Activated CD8-positive, alpha-beta memory T cell treated with anti-CD3 and anti-CD28 coated beads for 4 hours (primary cell): ENCODE data around the gene KRT15.

Experiments
- DNase-seq, 2 donors: peaks; one replicate each; pipeline ENCODE4 v3.0.0-alpha.2; 2020; ENCODE audit warnings: low read depth in 2 of 2

The KRT15 gene

DNA sequence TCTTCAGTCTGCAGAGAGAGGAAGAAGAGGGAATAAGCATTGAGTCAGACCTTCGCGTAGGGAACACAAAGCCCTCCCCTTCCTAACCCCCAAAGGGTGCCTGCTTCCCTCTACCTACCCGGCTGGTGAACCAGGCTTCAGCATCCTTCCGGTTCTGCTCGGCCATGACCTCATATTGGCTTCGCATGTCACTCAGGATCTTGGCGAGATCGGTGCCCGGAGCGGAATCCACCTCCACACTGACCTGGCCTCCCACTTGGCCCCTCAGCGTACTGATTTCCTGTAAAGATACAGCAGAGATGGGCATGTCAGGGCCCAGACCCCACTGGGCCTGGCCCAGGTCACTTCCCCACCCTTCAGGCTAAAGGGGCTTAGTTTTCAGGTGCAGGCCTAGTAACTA, 5.6 kb upstream of the KRT15 start:
- no peak for DNase-seq

DNA sequence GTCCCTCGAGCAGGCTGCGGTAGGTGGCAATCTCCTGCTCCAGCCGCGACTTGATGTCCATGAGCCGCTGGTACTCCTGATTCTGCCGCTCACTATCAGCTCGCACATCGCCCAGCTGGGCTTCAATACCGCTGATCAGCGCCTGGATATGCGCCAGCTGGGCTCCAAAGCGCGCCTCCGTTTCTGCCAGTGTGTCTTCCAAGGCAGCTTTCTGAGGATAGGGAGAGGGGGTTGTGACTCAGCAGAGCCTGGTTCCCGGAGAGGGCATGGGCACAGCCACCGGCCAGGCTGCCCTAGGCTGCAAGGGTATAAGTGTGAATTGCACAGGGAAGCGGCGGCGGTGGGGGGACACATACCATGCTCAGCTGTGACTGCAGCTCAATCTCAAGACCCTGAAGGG, 5.1 kb upstream of the KRT15 start:
- DNase-seq = no peak

DNA sequence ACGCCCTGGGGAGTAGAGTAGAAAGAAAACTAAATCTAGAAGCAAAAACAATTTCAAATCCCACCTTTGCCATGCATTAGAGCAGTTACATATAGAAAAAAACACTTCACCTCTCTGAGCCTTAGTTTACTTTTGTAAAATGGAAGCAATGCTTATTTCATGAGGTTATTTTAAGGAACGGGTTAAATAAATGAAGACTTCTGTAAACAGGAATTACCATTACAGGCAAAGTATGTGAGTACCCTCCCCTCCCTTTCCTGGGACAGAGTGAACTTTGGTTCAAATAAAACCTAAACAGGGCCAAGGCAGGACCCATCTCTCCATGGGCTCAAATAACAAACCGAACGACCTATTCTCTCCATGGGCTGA, 4.5 kb upstream of the KRT15 start:
- DNase-seq = no peak

DNA sequence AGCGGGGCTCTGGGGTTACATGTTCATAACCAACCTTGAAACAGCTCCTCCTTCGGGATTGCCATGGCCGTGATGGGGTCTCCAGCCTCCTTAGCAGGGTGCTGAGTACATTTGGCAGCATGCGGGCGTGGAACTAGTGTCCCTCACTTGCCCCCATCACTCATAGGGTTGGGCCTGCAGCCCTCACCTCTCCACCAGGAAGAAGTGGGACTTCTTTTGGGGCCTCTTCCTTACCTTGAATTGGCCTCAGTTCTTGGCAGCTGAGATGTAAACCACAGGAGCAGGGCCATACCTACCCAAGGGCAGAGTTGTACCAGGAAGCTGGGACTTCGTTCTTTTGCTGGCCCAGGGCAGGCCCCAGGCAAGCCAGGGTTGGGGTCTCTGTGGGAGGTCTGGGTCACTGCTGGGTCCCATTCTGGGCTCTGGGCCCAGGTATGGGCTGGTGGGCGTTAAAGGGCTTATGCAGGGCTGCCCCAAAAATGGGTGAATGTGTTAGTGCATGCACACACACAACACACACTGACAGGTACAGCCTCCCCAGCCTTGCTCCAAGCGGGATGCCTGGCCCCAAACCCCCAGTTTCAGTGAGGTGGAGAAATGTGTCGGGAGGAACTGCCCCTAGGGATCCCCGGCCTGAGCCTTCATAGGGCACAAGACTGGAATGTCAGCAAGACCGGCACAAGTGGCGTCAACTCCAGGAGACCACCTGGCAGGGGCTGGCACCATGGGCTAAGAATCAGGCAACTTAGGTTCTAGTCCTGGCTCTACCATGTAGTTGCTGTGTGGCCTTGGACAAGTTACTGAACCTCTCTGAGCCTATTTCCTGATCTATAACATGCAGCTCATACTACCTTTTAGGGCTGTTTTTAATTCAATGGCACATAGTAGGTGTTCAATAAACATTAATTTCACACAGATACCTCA, 3.9 kb upstream of the KRT15 start:
- DNase-seq = no peak

DNA sequence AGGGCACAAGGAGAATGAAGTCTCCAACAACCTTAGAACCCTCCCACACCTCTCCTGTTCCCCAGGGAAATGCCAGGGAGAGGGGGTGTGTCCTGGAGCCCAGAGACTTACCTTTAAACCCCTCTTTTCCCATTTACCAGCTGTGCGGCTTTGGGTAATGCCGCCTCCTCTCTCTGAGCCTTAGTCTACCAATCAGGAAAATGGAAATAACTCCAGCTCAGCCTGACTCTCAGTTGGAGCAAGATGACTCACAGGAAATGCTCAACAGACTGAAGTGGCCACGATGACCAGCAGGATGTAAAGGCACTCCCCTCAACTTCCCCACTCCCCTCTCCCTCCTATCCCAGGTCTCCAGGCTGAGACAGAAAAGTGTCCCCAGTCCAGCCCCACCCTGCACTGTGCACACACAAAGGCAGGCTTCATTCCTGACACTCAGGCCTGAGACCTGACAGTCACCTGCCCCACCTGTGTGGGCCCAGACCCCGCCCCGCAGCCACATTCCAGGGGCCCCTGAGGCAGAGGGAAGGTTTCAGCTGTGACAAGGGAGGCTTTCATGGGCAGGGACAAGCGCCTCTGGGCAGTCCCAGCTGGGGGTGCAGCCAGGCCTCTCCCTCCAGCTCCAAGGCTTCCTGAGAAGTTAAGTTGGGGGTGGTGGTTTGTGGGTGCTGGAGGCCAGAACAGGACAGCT, 3.0 kb upstream of the KRT15 start:
- DNase-seq = no peak

DNA sequence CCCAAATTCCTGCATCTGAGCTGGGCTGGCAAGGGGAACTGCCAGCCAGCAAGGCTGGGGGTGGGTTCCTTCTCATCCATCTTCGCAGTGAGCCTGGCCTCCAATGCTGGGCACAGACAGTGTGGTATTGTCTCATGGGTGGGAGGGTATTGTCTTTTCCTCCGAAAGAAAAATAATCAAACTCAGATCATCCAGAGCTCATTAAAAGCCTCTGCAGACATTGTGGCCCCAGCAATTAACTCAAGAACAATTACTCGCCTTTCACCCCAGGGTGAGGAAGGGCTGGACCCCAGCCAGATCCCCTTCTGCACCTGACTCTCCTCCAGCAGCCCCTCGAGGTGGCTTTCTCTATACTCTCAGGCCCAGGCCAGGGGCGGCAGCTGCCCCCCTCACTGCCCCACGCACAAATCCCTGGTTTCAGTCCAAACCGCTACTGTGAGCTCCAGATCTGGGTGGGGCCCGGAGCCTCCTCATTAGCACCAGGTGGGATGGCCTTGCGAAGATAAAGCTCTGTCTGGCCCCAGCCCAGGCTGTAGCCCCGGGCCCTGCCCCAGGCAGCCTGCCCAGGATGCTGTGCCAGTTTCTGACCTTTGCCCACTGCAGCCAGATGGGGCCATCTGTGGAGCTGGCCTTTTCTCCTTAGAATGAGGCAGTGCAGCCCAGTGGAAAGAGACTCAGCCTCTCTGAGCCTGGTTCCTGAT, 2.3 kb upstream of the KRT15 start:
- DNase-seq = no peak

DNA sequence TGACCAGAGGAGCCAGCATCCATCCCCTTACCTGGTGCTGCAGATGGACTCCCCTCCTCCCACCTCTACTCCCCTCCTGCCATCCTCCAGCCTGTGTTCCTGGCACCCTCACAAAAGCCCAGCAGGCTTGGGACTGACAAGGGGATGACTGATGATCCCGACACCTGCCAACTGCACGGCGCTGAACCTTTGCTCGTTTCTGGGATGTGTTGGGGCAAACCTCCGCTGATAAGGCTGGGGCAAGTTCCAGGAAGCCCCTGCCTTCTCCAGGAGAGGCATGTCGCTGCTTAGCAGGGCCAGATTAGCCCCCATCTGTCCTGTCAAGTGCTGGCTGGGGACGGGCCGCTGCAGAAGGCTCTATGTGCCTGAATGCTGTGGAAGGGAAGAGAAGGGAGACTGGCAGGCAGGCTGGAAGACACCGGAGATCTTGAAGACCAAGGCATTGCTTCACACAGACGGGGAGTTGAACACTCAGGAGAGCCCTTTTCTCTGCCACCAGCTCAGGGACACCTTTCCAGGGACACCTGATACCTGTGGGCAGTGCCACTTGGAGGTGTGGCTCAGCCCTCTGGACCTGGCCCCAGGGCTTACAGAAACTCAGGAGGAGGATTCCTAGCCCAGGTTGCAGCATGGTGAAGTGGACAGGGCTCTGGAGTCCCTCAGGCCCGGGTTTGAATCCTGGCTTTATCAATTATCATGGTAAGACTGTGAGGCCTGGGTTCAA, 973 bp upstream of the KRT15 start:
- no peak for DNase-seq

DNA sequence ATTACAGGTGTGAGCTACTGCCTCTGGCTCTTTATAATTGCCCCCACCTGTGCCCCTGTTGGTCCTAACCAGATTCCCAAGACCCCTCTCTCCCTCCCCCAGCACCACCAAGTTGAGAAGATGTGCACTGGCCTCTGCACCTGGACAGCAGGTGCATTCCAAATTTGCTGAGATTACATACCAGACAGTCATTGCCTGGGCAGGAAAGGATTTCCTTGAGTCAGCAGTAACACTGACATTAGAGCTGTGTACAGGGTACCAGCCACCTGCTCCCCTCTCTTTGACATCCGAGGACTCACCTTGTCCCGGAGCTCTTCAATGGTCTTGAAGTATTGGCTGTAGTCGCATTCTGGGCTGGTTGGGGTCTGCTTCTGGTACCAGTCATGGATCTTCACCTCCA, 659 bp downstream of the KRT15 start:
- no peak for DNase-seq

DNA sequence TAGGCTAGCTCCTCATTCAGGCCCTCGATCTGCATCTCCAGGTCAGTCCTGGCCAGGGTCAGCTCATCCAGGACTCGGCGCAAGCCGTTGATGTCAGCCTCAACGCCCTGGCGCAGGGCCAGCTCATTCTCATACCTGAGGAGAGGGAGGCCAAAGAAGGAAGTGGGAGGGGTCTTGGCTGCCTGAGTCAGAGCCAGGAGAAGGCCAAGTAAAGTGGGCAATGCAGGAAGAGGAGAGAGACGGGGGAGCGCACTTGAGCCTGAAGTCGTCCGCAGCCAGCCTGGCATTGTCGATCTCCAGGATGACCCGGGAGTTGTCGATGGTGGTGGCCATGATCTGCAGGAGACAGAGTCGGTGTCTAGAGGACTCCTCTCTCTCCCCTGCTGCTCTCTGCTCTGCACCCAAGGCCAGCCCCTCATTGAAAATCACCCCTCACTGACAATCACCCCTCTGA, 1.8 kb downstream of the KRT15 start:
- DNase-seq = no peak

DNA sequence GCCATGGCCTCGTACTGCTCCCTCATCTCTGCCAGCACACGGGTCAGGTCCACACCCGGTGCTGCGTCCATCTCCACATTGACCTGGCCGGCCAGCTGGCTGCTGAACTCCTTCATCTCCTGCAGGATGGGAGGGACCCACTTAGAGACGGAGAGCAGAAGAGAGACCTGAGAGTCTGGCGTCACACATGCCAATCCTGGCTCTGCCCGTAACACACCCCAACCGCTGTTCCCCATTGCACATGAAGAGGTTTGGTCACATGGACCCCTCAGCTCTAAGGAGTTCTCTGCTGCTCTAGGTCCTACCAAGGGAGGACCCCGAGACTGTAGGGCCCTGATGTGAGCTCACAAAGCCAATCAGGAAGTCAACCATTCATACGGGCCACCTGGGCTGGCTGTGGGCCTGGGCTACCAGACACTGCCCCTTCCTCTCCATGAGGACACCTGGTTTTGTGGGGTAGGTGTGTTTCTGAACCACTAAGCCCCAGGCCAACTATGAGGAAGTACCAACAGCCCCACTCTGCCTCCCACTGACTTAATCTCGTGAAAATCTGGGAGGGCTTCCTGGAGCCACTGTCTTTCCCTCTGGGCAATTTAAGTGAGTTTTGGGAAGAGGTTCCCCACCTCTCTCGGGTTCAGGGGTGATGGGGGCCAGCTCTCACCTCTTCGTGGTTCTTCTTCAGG, 2.4 kb downstream of the KRT15 start:
- DNase-seq = no peak

DNA sequence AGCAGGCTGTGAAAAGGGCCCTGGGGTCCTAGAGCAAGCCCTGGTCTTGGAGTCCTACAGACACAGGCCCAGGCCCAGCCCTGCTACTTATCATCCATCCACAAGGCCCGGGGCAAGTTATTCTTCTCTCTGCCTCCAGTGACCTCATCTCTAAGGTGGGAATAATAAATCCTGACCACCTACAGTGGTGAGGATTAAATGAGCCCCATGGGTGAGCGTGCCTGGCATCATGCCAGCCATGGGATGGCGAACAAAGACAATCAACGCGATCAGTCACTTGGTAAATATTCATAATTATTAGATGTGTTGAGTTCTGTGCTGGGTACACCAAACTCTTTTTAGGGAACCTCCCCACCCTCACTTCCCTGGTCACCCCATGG, 5.5 kb downstream of the KRT15 start:
- no peak for DNase-seq

DNA sequence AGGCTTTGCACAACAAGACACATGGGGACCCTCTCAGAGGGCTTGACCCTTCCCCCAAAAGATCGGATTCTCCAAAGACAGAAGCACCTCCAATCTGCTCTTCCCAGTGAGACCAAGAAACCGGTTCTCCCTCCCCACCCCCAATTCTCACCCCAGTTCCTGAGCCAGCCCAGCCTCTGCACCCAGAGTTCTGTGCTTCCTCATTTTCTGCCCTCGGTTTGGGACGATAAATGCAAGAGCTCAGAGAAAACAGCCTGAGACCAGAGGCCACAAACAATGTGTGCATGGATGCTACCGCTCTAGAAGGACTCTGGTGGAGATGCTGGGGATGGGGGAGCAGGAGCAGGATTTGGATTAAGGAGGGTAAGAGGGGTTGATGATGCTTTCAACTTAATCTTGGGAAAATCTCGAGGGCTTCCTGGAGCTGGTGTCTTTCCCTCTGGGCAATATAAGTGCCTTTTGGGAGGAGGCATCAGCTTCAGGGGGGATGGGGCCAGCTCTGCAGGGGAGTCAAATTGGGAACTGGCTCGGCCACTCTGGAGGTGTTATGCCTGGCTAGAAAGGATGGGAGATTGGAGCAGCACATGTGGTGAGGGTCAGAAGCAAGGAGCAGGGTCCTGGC, 6.0 kb downstream of the KRT15 start:
- no peak for DNase-seq

DNA sequence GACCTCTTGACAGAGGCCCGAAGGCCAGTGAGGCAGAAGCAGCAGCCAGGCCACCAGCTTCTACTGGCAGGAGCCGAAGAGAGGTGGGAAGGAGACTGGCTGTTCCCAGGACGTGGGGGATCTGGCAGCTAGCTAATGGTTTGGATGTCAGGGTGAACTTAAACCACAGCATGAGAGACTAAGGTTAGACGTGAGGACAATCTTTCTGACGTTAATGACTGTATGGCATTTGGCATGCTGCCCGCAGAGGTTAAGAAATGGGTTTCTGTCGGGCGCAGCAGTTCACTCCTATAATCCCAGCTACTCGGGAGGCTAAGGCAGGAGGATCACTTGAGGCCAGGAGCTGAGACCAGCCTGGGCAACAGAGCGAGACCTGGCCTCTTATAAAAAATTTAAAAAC, 7.0 kb downstream of the KRT15 start:
- DNase-seq = no peak

DNA sequence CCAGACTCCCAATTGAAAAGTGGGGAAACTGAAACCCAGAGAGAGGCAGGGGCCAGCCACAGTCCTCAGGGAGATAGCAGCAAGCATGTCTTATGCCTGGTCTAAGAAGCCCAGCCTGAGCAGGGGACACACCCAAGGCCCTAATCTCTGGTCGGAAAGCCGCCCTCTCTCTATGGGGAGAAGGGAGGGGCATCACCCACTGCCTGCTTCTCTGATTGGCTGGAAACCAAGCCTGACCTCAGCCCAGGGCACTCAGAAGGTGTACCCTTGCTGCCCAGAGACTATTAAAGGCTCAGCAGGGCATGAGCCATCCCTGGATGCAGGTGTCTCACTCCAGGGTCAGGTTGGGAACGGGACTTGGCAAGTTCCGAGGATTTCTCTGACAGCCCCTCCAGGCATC, 7.6 kb downstream of the KRT15 start:
- no peak for DNase-seq

DNA sequence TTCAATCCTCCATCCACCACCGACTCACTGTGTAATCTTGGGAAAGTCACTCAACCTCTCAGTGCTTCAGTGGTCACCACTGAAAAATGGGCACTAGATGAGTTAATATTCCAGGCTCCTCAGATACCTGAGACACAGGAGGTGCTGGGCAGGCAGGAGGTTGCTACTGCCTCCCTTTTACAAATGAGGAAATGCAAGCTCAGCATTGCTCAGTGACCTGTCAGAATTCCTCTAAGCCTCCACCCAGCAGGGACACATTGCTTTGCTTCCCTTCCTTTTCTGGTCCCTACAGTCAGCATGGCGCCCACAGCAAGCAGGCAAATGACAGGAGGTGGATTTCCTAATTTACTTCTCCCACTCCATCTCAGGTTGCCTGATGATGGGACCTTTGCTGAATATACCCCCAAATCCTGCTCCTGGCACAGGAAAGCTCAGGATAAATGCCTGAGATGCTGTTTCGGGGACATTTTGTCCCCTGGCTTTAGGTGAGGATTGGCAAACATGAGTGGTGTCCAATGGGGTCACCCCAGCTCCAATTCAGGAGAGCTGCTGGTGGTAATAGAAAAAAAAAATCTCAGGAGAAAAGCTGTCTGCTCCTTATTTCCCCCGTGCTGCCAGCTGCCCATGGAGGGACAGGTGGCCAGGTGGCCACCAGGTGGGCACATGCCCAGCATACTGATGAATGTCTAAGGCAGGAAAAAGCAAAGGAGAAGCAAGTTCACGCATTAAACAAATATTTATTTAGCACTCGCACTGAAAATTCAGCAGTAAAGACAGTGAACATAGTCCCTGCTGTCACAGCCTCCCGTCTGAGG, 8.2 kb downstream of the KRT15 start:
- no peak for DNase-seq

DNA sequence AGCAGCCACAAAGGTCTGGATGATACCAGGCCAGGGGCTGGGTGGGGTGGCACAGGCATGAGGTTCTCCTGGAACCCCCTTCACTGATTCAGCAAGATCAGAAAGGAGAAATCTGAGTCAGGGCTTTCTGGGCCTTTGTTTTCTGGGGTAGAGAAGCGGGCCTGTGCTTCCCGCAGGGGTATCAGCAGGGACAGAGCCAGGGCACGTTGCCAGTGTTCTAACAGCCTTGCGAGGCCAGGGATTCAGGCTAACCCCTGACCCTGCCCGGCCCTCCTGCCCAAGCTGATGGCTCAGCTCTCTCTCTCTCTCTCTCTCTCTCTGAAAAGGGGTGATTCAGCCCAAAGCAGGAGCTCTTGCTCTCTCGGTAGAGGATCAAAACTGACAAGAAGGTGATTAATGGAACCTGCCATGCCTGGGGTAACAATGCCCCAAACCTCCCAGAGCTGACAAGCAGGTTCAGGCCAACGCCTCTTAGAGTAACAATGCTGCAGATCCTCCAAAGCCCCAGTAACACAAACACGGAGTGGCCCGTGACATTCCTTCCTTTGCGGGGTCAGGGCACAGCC, 11.3 kb downstream of the KRT15 start:
- DNase-seq = no peak

DNA sequence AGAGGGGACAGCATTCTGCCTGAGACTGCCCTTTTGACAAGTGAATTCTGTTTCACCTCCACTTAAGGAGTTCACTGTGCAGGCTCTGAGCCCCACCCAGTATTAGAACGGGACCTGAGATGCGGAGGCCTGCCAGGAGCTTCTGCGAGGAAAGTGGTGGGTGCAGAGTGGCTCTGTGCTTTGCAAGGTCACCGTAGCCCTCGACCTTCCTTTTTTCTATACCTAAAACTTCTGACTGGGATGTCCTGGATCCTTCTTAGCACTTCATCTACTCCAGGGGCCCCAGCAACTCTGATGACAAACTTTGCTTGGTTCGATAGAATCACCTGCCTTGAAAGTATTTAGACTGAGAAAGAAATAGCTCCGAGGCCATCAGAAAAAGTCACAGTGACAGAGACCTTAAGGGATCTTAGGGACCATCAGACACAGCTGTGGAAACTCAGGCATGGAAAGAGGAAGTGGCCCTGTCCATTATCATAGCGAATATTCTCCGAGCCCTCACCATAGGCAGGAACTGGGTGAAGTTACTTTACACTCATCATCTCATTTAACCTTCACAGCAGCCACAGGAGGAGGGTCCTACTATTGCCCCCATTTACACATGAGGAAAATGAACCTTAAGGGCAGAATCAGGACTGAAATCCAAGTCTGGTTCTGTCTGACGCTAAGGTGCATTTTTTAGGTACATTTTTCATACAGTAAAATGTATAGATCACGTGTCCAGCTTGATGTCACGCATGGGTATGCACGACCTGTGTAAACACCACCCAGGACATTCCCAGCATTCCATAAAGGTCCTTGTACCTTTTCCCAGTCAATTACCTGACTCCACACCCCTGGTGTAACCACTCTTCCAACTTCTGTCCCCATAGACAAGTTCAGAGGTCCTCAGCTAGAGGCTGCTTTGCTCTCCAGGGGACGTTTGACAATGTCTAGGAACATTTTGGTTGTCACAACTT, 12.6 kb downstream of the KRT15 start:
- DNase-seq = no peak

DNA sequence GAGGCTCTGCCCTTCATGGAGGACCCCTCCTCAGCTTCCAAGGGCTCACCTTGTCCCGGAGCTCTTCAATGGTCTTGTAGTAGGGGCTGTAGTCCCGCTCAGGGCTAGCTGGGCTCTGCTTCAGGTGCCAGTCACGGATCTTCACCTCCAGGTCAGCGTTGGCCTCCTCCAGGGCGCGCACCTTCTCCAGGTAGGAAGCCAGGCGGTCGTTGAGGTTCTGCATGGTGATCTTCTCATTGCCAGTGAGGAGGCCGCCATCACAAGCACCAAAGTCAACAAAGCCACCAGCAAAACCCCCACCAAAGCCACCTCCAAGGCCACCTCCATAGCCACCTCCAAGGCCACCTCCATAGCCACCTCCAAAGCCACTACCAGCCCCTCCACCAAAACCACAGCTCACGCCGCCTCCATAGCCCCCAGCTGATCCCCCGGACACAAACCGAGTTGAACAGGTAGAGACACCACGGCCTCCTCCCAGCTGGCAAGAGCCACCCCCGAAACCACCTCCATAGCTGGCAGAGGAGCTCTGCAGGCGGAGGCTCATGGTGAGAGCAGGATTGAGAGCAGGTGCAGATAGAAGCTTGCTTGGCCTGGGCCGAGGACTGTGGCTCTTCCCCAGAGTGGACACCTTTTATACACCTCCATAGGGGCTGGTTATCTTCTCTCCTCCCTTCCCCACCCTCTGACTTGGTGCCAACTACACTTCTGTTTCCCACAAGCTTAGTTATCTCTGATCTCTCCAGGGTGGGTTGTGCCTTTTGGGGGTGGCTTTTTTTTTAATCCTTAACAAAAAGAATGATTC, 13.5 kb downstream of the KRT15 start, which contains the start of gene KRT13:
Gene KRT13 (minus strand): TSS at position 606 of the 802 bp plus-strand sequence. CDS start 62 bp downstream, at position 544.
- no peak for DNase-seq
